ENCODE measurements around the gene ZDHHC18. TPM values are rescaled to one million over a fixed set of nuclear protein-coding genes. Genes with fewer than 3 reads are reported as not detected.

Gene ZDHHC18
- total RNA-seq, 1 donor from 2014 or later = 30.4 TPM

- Histone ChIP-seq H2AFZ (replicated peaks) (no peak overlapping the region), H3K27me3 (no peaks in the 10 kb centered on the region), H3K4me2 (no peak overlapping the region), H3K36me3 (no peaks in the 10 kb centered on the region), H3K79me2 (ENCODE audit: low read depth) (no peaks in the 10 kb centered on the region), H3K4me3 (no peak overlapping the region), H3K27ac (no peak overlapping the region), H3F3A (ENCODE audit: low read depth) (no peaks in the 10 kb centered on the region), H3K4me1 (no peaks in the 10 kb centered on the region), H3K9ac (no peak overlapping the region), H3K9me3 (ENCODE audit: low read depth) (no peaks in the 10 kb centered on the region), H4K20me1 (ENCODE audit: low read depth) (no peaks in the 10 kb centered on the region)
- peaks cover 4% of the 10 kb centered on the region for H3K27me3 Mint-ChIP-seq (ENCODE audit: insufficient read depth, low read depth)
- no peak overlapping the region for H3K4me3 Mint-ChIP-seq
- H3K9me3 Mint-ChIP-seq = peaks cover 3% of the 10 kb centered on the region
- peaks cover 2% of the 10 kb centered on the region for H3K4me1 Mint-ChIP-seq
- TF ChIP-seq CTCF (IDR thresholded peaks at IDR 0.05) (no peak), EZH2phosphoT487 (IDR thresholded peaks at IDR 0.05) (no peak), EZH2 (IDR thresholded peaks at IDR 0.05) (no peak)
- DNase-seq (ENCODE audit: low spot score) = no peak
- no peaks in the 10 kb centered on the region for H3K36me3 Mint-ChIP-seq
- H3K27ac Mint-ChIP-seq = no peak overlapping the region
Observed at GRCh38 chr1:26811057-26811456, 15.4 kb upstream of the ZDHHC18 start.

- H3K4me1 ChIP-seq = no peaks in the 10 kb centered on the region
- H3K27me3 Mint-ChIP-seq (ENCODE audit: insufficient read depth, low read depth) = peaks cover 4% of the 10 kb centered on the region
- H3K4me1 Mint-ChIP-seq = peaks cover 2% of the 10 kb centered on the region
- H3K27ac Mint-ChIP-seq = no peak overlapping the region
- DNase-seq (ENCODE audit: low spot score) = no peak
- no peaks in the 10 kb centered on the region for H4K20me1 ChIP-seq (ENCODE audit: low read depth)
- no peaks in the 10 kb centered on the region for H3K36me3 ChIP-seq
- no peaks in the 10 kb centered on the region for H3K27me3 ChIP-seq
- no peak overlapping the region for H3K4me3 Mint-ChIP-seq
- H3K9me3 Mint-ChIP-seq = peaks cover 5% of the 10 kb centered on the region
- H3K4me2 ChIP-seq = no peak overlapping the region
- H3K9ac ChIP-seq = no peak overlapping the region
- H3K4me3 ChIP-seq = no peak overlapping the region
- no peaks in the 10 kb centered on the region for H3K79me2 ChIP-seq (ENCODE audit: low read depth)
- H3K27ac ChIP-seq = no peak overlapping the region
- no peak for TF ChIP-seq EZH2 (IDR thresholded peaks at IDR 0.05)
- TF ChIP-seq EZH2phosphoT487 (IDR thresholded peaks at IDR 0.05) = no peak
- no peak for TF ChIP-seq CTCF (IDR thresholded peaks at IDR 0.05)
- no peaks in the 10 kb centered on the region for H3K9me3 ChIP-seq (ENCODE audit: low read depth)
- no peak overlapping the region for H2AFZ ChIP-seq (replicated peaks)
- no peaks in the 10 kb centered on the region for H3K36me3 Mint-ChIP-seq
- no peaks in the 10 kb centered on the region for H3F3A ChIP-seq (ENCODE audit: low read depth)
Observed at GRCh38 chr1:26811708-26812107, 14.8 kb upstream of the ZDHHC18 start.

- H3K9me3 ChIP-seq (ENCODE audit: low read depth) = no peaks in the 10 kb centered on the region
- no peak overlapping the region for H2AFZ ChIP-seq (replicated peaks)
- H3K4me2 ChIP-seq = no peak overlapping the region
- no peaks in the 10 kb centered on the region for H3K79me2 ChIP-seq (ENCODE audit: low read depth)
- Mint-ChIP-seq H3K4me3 (no peak overlapping the region), H3K27me3 (ENCODE audit: insufficient read depth, low read depth) (peaks cover 7% of the 10 kb centered on the region), H3K4me1 (no peaks in the 10 kb centered on the region), H3K9me3 (peaks cover 8% of the 10 kb centered on the region), H3K27ac (no peak overlapping the region), H3K36me3 (no peaks in the 10 kb centered on the region)
- DNase-seq (ENCODE audit: low spot score) = no peak
- no peak overlapping the region for H3K27ac ChIP-seq
- no peak overlapping the region for H3K4me3 ChIP-seq
- no peaks in the 10 kb centered on the region for H3K27me3 ChIP-seq
- no peaks in the 10 kb centered on the region for H3K4me1 ChIP-seq
- H4K20me1 ChIP-seq (ENCODE audit: low read depth) = no peaks in the 10 kb centered on the region
- TF ChIP-seq EZH2phosphoT487 (IDR thresholded peaks at IDR 0.05) (no peak), EZH2 (IDR thresholded peaks at IDR 0.05) (no peak), CTCF (IDR thresholded peaks at IDR 0.05) (no peak)
- H3K9ac ChIP-seq = no peak overlapping the region
- no peaks in the 10 kb centered on the region for H3F3A ChIP-seq (ENCODE audit: low read depth)
- no peaks in the 10 kb centered on the region for H3K36me3 ChIP-seq
Observed at GRCh38 chr1:26814377-26814776, 12.1 kb upstream of the ZDHHC18 start.
